Bone marrow (tissue), 2 donors: ENCODE measurements around the gene AKNAD1.

Source experiments
- DNase-seq, 2 donors: peaks; one replicate each; lab custom pipeline; 2025; lab: John Stamatoyannopoulos, UW

AKNAD1 gene

DNA sequence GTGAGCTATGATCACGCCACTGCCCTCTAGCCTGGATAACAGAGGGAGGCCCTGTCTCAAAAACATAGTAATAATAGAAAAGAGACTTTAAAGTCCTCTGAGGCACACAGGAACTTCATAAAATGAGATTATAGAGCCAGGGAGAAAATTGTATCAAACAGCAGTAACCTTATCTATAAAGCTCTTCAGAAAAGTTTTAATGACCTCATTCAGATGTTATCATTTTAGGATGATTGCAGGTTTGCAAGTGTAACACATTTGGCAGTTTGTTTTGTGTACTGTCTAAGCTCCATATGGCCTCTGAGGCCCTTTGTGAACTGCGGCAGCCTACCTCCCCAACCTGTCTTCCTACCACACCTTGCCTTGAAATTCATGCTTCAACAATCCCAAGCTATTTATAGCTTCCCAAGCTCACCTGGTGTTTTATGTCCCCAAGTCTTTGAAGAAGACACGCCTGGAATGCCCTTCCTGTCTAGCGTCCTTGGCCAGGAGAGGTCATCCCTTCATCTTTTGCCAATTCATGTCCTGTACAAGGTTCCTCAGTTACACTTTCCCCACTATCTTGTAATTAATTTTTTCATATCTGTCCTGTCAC is 8.5 kb upstream of the AKNAD1 start:
- no peak for DNase-seq

DNA sequence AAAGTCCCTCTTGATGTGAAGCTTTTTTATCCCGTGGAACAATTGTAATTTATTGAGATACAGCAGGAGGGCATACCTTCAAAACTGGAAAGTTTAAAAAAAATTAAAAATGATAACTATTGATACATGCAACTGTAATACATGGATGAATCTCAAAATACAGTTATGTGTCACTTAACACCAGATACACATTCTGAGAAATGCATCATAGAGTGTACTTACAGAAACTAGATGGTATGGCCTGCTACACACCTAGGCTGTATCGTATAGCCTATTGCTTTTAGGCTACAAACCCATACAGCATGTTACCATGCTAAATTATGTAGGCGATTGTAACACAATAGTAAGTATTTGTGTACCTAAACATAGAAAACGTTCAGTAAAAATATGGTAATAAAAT is 7.1 kb upstream of the AKNAD1 start:
- no peak for DNase-seq

- peak in 1 of 2 donors; percentile 50 for DNase-seq
Measured at GRCh38 chr1:108862698-108863477, 6.0 kb upstream of the AKNAD1 start.

DNA sequence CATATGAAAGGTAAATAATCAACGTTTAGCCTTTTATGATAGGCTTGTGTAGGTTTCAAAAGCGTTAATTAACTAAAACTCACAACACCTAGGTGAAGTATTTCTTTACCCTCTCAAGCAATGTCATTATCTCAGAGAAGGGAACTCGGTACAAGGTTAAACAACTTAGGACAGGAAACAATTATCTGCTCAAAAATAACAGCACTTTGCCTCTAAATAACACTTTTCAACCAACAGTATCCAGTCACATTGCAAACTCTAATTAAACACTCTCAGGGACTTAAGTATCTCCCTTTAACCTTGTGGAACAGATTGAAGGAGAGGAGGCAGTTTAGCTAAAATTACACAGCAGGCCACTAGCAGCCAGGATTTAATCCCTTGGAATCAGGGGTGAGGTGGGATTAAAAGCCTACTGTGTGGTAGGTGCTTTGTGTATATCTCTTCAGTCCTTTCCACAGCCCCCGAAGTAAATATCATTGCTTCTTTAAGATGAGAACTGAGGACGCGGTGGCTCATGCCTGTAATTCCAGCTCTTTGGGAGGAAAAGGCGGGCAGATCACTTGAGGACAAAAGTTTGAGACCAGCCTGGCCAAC is 5.2 kb upstream of the AKNAD1 start:
- no peak for DNase-seq

GRCh38 chr1:108861566-108861965 is 4.7 kb upstream of the AKNAD1 start:
- DNase-seq = no peak

GRCh38 chr1:108860190-108860907 is 3.5 kb upstream of the AKNAD1 start:
- no peak for DNase-seq

DNA sequence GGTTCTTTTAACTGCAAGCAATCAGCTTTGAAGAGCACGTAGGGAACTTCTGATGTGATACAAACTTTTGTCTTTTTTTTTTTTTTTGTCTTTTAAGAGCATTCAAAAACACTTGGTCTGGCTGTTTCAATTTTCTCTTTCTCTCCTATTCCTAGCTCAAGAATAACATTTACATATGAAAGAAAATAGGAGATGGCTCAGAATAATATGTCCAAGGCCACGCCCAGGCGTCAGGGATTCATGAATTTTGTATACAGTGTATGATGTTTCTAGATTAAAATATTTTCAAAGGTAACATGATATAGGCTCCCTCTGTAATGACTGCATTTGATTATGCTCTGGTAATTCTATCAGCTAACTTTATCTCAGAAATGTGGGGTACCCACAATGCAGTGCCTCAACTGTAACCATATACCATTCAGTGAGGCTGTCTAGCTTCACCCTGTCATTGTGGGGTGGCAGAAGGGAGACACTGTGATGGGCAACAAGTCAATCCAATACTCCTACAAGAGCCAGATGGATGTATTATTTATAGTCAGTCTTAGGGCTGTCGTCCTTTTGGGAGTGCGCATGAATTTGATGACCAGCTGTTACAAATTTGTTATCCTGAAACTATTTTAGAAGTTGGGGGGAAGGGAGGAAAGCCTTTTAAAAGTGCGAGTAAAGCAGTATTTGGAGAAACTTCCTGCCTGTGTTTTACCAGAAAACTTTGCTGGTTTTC is 1.5 kb upstream of the AKNAD1 start:
- no peak for DNase-seq

GRCh38 chr1:108854221-108855019 is 2.5 kb downstream of the AKNAD1 start:
- DNase-seq = no peak

DNA sequence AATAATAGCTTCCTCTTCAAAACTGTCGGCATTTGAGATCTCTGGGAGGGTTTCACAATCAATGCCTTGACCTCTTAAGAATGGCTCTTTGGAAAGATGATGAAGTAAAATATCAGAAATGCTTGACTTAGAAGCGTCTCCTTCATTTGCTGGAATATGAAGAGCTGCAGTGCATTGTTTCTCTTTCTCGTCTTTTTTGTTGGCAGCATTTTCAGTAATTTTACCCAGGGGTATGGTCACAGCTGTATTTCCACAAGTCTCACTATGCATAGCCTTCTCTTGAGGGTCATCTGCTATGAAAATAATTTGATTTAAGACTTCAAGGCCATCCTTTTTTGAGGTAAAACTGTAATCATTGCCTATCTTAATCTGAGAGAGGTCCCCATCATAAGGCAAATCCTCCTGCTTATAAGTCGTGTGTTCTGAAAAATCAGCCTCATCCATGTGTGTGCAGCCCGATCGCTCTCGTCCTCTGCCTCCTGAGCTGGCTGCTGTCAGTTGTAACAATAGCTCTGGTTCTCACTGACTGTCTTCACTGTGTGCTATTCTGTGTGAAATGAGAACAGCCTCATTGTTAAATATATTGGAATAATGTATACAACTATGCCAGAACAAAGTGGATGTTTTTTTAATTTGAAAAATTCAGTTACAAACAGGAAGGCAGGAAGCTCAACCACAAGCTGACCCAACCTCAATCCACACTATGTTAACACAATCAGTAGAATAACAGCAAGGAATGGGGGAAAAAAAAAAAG is 4.5 kb downstream of the AKNAD1 start:
- DNase-seq = peak in 1 of 2 donors; percentile 27

DNA sequence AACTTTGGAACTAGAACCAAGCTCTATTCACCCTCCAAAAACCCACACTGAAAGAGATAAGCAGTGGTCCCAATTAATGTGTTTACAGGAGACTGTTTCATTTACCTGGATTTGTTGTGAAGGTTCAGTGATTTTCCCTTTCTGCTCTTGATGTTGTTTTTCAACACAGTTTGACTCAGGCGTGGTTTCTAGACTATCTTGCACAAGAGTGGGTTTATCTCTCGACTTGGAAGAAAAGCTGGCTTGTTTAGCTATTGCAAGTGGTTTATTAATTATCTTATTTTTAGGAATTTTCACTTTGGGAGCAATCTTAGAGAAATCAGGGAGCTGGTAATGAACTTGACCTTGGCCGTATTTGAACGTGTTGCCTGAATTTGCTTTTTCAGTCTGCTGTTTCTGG is 5.3 kb downstream of the AKNAD1 start:
- DNase-seq = no peak

DNA sequence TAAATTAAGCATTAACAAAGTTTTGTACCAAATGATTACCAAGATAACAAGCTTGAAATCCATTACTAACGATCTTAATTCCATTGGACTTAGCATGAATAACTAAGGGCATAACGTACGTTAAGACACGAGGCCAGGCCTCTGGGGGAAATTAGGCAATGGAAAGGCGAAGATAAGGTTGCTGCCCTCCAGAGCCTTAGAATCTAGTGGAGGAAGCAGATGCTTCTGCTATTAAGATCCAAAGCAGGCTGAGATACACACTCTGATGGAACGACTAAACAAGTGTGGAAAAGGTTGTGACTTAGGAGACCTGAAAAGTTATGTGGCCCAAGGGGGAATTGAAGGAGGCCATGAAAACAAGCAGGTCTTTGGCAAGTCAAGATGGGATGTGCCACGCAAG is 6.0 kb downstream of the AKNAD1 start:
- DNase-seq = no peak

- peak in 1 of 2 donors; percentile 35 for DNase-seq
Measured at GRCh38 chr1:108848806-108849205, 8.1 kb downstream of the AKNAD1 start.

- DNase-seq = no peak
Measured at GRCh38 chr1:108847494-108847893, 9.4 kb downstream of the AKNAD1 start.

GRCh38 chr1:108845991-108846390 is 10.9 kb downstream of the AKNAD1 start:
- no peak for DNase-seq

GRCh38 chr1:108845446-108845845 is 11.4 kb downstream of the AKNAD1 start:
- DNase-seq = no peak

- no peak for DNase-seq
Measured at GRCh38 chr1:108843390-108844137, 13.3 kb downstream of the AKNAD1 start.

- DNase-seq = no peak
Measured at GRCh38 chr1:108842525-108843181, 14.2 kb downstream of the AKNAD1 start.

GRCh38 chr1:108841703-108842102 is 15.2 kb downstream of the AKNAD1 start:
- no peak for DNase-seq

- no peak for DNase-seq
Measured at GRCh38 chr1:108832929-108833328, 24.0 kb downstream of the AKNAD1 start.
